Ishikawa (cell line): ENCODE measurements around the gene EDIL3.

Experiments
- CEBPB ChIP-seq: IDR thresholded peaks from 2 replicates; pipeline ENCODE4 v1.6.1; 2012
- CREB1 ChIP-seq: IDR thresholded peaks from 2 replicates; pipeline ENCODE4 v1.6.1; 2012; ENCODE audit warnings: low read depth
- EP300 ChIP-seq: IDR thresholded peaks from 2 replicates; pipeline ENCODE4 v1.6.1; 2012; ENCODE audit warnings: borderline replicate concordance
- NFIC ChIP-seq: IDR thresholded peaks from 2 replicates; pipeline ENCODE4 v1.6.1; 2012
- TAF1 ChIP-seq: IDR thresholded peaks from 2 replicates; pipeline ENCODE4 v1.6.1; 2012; ENCODE audit warnings: low read depth, mild to moderate bottlenecking
- TCF12 ChIP-seq: IDR thresholded peaks from 2 replicates; pipeline ENCODE4 v1.6.1; 2012; ENCODE audit warnings: low read depth
- TEAD4 ChIP-seq: IDR thresholded peaks from 2 replicates; pipeline ENCODE4 v1.6.1; 2012
- YY1 ChIP-seq: IDR thresholded peaks from 2 replicates; pipeline ENCODE4 v1.6.1; 2012; ENCODE audit warnings: low read depth
- TF ChIP-seq, protein P1 (sequence below): IDR thresholded peaks from 2 replicates; pipeline ENCODE4 v1.6.1; 2012
- TF ChIP-seq, protein P2 (sequence below): IDR thresholded peaks from 2 replicates; pipeline ENCODE4 v1.6.1; 2012
- TF ChIP-seq, protein P3 (sequence below): IDR thresholded peaks from 2 replicates; pipeline ENCODE4 v1.6.1; 2012; ENCODE audit warnings: low read depth, mild to moderate bottlenecking

DNA sequence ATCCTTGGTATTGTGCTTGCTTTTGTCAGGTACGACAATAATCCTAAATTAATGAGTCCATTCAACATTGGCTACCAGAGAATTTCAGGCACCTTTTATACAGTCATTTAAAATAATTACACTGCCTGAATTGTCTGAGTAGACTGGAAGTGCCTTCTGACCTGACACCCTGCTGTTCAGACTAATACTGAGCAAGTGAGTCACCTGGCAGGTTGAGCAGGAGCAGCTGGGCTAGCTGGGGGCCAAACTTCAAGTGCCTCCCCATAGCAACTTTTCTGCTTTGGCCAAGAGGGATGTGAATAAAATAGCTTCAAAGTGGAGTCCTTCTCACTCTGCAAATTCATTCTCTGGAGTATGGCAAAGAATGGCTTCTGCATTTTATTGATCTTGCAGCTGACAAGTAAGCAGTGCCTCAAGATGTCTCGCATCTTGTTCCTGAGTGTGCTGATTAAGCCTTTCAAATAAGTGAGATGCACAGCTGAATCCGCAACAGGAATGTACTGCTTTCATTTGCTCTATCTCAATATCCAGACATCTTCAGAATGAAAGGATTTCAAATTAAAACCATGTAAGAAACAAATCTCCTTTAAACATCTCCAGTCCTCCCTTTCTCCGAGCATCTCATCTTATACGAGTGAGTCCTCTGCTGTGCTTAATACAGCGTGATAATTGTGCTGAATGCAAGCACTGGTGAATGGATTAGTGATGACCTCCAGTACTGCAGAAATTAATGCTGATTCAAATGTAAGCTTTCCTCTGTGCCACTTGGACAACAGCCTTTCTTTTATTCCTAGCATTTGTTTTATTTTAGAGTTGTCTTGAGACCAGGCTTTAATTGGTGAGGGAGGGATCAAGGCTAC is 271.2 kb downstream of the EDIL3 start:
- TF ChIP-seq, protein P1, sequence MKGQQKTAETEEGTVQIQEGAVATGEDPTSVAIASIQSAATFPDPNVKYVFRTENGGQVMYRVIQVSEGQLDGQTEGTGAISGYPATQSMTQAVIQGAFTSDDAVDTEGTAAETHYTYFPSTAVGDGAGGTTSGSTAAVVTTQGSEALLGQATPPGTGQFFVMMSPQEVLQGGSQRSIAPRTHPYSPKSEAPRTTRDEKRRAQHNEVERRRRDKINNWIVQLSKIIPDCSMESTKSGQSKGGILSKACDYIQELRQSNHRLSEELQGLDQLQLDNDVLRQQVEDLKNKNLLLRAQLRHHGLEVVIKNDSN, result no peak
- TF ChIP-seq TAF1 (no peak), TCF12 (no peak), YY1 (no peak), TEAD4 (peak; percentile 28; the same call in 1 of the 2 replicates), CREB1 (no peak), NFIC (peak; percentile 44), EP300 (peak; percentile 38; the same call in 1 of the 2 replicates), CEBPB (no peak)
- TF ChIP-seq, protein P2, sequence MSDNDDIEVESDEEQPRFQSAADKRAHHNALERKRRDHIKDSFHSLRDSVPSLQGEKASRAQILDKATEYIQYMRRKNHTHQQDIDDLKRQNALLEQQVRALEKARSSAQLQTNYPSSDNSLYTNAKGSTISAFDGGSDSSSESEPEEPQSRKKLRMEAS, result no peak
- TF ChIP-seq, protein P3, sequence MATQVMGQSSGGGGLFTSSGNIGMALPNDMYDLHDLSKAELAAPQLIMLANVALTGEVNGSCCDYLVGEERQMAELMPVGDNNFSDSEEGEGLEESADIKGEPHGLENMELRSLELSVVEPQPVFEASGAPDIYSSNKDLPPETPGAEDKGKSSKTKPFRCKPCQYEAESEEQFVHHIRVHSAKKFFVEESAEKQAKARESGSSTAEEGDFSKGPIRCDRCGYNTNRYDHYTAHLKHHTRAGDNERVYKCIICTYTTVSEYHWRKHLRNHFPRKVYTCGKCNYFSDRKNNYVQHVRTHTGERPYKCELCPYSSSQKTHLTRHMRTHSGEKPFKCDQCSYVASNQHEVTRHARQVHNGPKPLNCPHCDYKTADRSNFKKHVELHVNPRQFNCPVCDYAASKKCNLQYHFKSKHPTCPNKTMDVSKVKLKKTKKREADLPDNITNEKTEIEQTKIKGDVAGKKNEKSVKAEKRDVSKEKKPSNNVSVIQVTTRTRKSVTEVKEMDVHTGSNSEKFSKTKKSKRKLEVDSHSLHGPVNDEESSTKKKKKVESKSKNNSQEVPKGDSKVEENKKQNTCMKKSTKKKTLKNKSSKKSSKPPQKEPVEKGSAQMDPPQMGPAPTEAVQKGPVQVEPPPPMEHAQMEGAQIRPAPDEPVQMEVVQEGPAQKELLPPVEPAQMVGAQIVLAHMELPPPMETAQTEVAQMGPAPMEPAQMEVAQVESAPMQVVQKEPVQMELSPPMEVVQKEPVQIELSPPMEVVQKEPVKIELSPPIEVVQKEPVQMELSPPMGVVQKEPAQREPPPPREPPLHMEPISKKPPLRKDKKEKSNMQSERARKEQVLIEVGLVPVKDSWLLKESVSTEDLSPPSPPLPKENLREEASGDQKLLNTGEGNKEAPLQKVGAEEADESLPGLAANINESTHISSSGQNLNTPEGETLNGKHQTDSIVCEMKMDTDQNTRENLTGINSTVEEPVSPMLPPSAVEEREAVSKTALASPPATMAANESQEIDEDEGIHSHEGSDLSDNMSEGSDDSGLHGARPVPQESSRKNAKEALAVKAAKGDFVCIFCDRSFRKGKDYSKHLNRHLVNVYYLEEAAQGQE, result no peak
